PC-9 (cell line): ENCODE data around the gene RALGAPB.

Source experiments
- EZH2 ChIP-seq: fragments of 200-600 bp; sonication (generic); IDR thresholded peaks from 2 replicates; pipeline ENCODE4 v1.8.0; 2017; ENCODE audit warnings: antibody characterized with exemption, low read depth
- TF ChIP-seq, protein P1 (sequence below): fragments of 200-600 bp; sonication (generic); conservative IDR thresholded peaks from 2 replicates; pipeline ENCODE4 v1.6.1; 2017; ENCODE audit warnings: mixed run types, antibody characterized with exemption, mild to moderate bottlenecking, moderate library complexity

DNA sequence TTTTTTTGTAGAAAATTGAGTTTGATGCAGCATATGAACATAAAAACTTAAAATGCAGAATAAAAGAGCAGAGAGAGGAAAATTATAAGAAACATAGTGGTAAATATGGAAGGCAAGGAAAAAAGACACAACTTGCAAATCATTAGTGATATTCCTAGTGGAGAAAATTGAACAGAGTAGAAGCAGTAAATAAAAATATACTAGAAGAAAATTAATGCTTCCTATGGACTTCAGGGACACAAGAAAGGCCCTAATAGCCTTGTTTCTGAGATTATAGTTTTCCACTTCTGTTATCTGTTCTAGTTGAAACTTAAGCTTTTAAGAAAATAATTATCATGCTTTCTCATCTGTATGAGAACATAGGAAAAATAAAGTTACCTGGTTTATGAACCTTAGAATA is 82.8 kb downstream of the RALGAPB start:
- TF ChIP-seq, protein P1, sequence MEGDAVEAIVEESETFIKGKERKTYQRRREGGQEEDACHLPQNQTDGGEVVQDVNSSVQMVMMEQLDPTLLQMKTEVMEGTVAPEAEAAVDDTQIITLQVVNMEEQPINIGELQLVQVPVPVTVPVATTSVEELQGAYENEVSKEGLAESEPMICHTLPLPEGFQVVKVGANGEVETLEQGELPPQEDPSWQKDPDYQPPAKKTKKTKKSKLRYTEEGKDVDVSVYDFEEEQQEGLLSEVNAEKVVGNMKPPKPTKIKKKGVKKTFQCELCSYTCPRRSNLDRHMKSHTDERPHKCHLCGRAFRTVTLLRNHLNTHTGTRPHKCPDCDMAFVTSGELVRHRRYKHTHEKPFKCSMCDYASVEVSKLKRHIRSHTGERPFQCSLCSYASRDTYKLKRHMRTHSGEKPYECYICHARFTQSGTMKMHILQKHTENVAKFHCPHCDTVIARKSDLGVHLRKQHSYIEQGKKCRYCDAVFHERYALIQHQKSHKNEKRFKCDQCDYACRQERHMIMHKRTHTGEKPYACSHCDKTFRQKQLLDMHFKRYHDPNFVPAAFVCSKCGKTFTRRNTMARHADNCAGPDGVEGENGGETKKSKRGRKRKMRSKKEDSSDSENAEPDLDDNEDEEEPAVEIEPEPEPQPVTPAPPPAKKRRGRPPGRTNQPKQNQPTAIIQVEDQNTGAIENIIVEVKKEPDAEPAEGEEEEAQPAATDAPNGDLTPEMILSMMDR, result no peak
- TF ChIP-seq EZH2, result no peak
